K562 (cell line): ENCODE results near the gene NDUFB10. TPM values are rescaled to one million over a fixed set of nuclear protein-coding genes. Genes with fewer than 3 reads are reported as not detected.
A peak's percentile ranks its signal among the peaks of the same experiment; 100 is the strongest.

Source experiments
- BCOR ChIP-seq: fragments of 450-650 bp; IDR thresholded peaks from 2 replicates; pipeline ENCODE4 v1.6.1; 2016
- ZBTB40 ChIP-seq, 2 experiments: fragments of 450-650 bp in 1 of 2; sonication (generic) in 1 of 2; formaldehyde crosslinking in 1 of 2; IDR thresholded peaks; 2 replicates each; pipeline versions ENCODE4 v1.7.1 to v1.9.0; 2016 to 2022; ENCODE audit warnings: inconsistent platforms in 1 of 2, mild to moderate bottlenecking in 1 of 2, missing genetic modification reagents in 1 of 2
- polyA plus RNA-seq, 8 experiments: library from polyadenylated mRNA; depleted of rRNA in 4 of 8; stranded (reverse) in 5 of 8; unstranded in 3 of 8; fragments of >200 nt; fragmentation: Nextera tagmentation in 2 of 8; fragmentation: Illumina TruSeq in 1 of 8; extraction: Ambion mirVana in 2 of 8; extraction: Trizol in 1 of 8; gene quantifications; 2 replicates each; pipeline versions ENCODE4 v1.2.1 to v1.2.3, GENCODE V29; 2011 to 2014; ENCODE audit warnings: inconsistent platforms in 1 of 8, missing spikeins in 1 of 8
- total RNA-seq, 7 experiments: library from RNA; depleted of rRNA in 6 of 7; stranded (reverse); fragments of >200 nt in 6 of 7; fragmentation: Illumina TruSeq in 2 of 7; extraction: Trizol in 2 of 7; gene quantifications; 2 replicates each; pipeline versions ENCODE4 v1.2.1 to v1.2.3, GENCODE V29; 2011 to 2021; ENCODE audit warnings: low replicate concordance in 1 of 7

Gene NDUFB10
- total and polyA plus RNA-seq, 9 of the 15 experiments (the other 6 are each of a cell fraction or from before 2014, with no cell fraction given) = 69.3 to 527 (median 161) TPM

GRCh38 chr16:1991588-1991947, 32.2 kb downstream of the NDUFB10 start (continued):
- TF ChIP-seq ZBTB40 (IDR thresholded peaks at IDR 0.05) (peak; percentile 55; the same call in 1 of the 2 replicates), ZBTB40 (CRISPR knock-in tag; IDR thresholded peaks at IDR 0.05) (no peak), BCOR (peak; percentile 74)
